Smooth muscle cell (in vitro differentiated cells): ENCODE data around the gene RXRA. TPM values are rescaled to one million over a fixed set of nuclear protein-coding genes. Genes with fewer than 3 reads are reported as not detected.

ENCODE experiments used
- DNase-seq: peaks from one replicate; lab custom pipeline; 2025; ENCODE audit not compliant: unreplicated experiment; lab: John Stamatoyannopoulos, UW
- H2AFZ ChIP-seq: fragments of 200-600 bp; sonication (generic); 2 replicates; pipeline ENCODE4 v1.6.0; 2016; ENCODE audit warnings: antibody characterized with exemption, low read depth, mild to moderate bottlenecking
- H3F3A ChIP-seq: fragments of 200-600 bp; sonication (generic); 2 replicates; pipeline ENCODE4 v1.6.0; 2017; ENCODE audit warnings: antibody characterized with exemption, low read depth
- H3K27ac ChIP-seq: fragments of 200-600 bp; sonication (generic); 2 replicates; pipeline ENCODE4 v1.5.1; 2016; ENCODE audit warnings: low read depth, mild to moderate bottlenecking
- H3K27me3 ChIP-seq: fragments of 200-600 bp; sonication (generic); 2 replicates; pipeline ENCODE4 v1.6.1; 2016; ENCODE audit warnings: low read depth, mild to moderate bottlenecking
- H3K36me3 ChIP-seq: fragments of 200-600 bp; sonication (generic); 2 replicates; pipeline ENCODE4 v1.5.1; 2016; ENCODE audit warnings: low read depth
- H3K4me1 ChIP-seq: fragments of 200-600 bp; sonication (generic); 2 replicates; pipeline ENCODE4 v1.5.1; 2016; ENCODE audit warnings: low read depth
- H3K4me2 ChIP-seq: fragments of 200-600 bp; sonication (generic); 2 replicates; pipeline ENCODE4 v1.6.0; 2016; ENCODE audit warnings: mild to moderate bottlenecking
- H3K4me3 ChIP-seq: fragments of 200-600 bp; sonication (generic); 2 replicates; pipeline ENCODE4 v1.5.1; 2016; ENCODE audit warnings: mild to moderate bottlenecking
- H3K79me2 ChIP-seq: fragments of 200-600 bp; sonication (generic); 2 replicates; pipeline ENCODE4 v1.6.0; 2016; ENCODE audit warnings: low read depth, mild to moderate bottlenecking
- H3K9ac ChIP-seq: fragments of 200-600 bp; sonication (generic); 2 replicates; pipeline ENCODE4 v1.6.0; 2016; ENCODE audit warnings: low read depth
- H3K9me3 ChIP-seq: fragments of 200-600 bp; sonication (generic); replicated peaks from 2 replicates; pipeline ENCODE4 v1.5.1; 2016; ENCODE audit warnings: low read depth
- H4K20me1 ChIP-seq: fragments of 200-600 bp; sonication (generic); 2 replicates; pipeline ENCODE4 v1.6.0; 2016; ENCODE audit warnings: low read depth
- WGBS: methylation state at CpG from one replicate; pipeline ENCODE4 v1.1.7; 2016; ENCODE audit warnings: low lambda C conversion rate; 5-methylcytosine and 5-hydroxymethylcytosine counted together
- polyA plus RNA-seq: library from polyadenylated mRNA; unstranded; fragments of >200 nt; fragmentation: Nextera tagmentation; extraction: Ambion mirVana; gene quantifications from 2 replicates; pipeline ENCODE4 v1.2.1, GENCODE V29; 2016
- total RNA-seq: library from RNA; depleted of rRNA; stranded (reverse); fragments of >200 nt; gene quantifications from 2 replicates; pipeline ENCODE4 v1.2.3, GENCODE V29; 2014
- TF ChIP-seq, protein P1 (sequence below): fragments of 200-600 bp; sonication (generic); IDR thresholded peaks from 2 replicates; pipeline ENCODE4 v1.5.1; 2017; ENCODE audit warnings: borderline replicate concordance, mild to moderate bottlenecking, antibody characterized with exemption; ENCODE audit not compliant: insufficient read depth, poor library complexity, severe bottlenecking

Gene RXRA
- total and polyA plus RNA-seq, 2 experiments from 2014 or later, result 8.9 to 23.1 TPM

DNA sequence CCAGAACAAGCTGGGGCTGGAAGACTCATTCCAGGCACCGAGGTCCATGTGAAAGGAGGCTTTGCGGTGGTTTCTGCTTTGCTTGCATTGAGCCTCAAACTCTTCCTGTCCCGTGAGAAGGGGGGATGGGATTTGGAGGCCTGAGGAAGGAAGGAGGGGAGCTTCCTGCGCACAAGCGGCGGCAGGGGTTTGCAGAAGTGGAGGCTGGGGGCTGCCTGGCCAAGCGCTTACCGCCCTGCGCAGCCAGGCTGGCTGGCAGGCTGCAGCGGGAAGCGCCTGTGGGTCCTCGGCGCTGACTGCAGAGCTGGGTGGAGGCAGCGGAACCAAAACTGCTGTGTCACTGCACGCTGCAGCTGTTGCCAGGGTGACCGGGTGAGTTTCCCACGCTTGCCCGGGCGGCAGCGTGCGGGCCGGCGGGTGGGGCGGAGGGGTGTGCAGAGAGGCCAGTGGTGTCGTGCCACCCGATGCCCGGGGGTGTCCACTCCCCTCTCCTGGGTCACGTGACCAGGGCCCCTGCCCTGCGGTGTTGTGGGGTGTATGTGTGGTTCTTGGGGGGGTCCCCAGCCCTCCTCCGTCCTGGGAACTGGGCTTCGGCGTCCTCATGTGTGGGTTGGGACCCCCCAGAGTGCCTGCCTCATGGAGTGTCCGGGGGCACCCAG, 81.0 kb downstream of the RXRA start:
- H3K36me3 ChIP-seq, result no peaks in the 10 kb centered on the region
- peak overlapping the region; percentile 82 for H3K27ac ChIP-seq
- peaks cover 5% of the 10 kb centered on the region for H3K79me2 ChIP-seq
- peaks cover 8% of the 10 kb centered on the region for H3F3A ChIP-seq
- TF ChIP-seq, protein P1, sequence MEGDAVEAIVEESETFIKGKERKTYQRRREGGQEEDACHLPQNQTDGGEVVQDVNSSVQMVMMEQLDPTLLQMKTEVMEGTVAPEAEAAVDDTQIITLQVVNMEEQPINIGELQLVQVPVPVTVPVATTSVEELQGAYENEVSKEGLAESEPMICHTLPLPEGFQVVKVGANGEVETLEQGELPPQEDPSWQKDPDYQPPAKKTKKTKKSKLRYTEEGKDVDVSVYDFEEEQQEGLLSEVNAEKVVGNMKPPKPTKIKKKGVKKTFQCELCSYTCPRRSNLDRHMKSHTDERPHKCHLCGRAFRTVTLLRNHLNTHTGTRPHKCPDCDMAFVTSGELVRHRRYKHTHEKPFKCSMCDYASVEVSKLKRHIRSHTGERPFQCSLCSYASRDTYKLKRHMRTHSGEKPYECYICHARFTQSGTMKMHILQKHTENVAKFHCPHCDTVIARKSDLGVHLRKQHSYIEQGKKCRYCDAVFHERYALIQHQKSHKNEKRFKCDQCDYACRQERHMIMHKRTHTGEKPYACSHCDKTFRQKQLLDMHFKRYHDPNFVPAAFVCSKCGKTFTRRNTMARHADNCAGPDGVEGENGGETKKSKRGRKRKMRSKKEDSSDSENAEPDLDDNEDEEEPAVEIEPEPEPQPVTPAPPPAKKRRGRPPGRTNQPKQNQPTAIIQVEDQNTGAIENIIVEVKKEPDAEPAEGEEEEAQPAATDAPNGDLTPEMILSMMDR, result no peak
- 19% methylated on average over 28 of the region's 33 CpGs for WGBS
- H3K9me3 ChIP-seq, result no peaks in the 10 kb centered on the region
- H2AFZ ChIP-seq, result no peak overlapping the region
- peaks cover 100% of the 10 kb centered on the region for H4K20me1 ChIP-seq
- peaks cover 17% of the 10 kb centered on the region for H3K4me1 ChIP-seq
- DNase-seq, result peak; percentile 43
- peak overlapping the region; percentile 76 for H3K4me2 ChIP-seq
- peak overlapping the region; percentile 68 for H3K9ac ChIP-seq
- H3K27me3 ChIP-seq, result no peaks in the 10 kb centered on the region
- no peak overlapping the region for H3K4me3 ChIP-seq

DNA sequence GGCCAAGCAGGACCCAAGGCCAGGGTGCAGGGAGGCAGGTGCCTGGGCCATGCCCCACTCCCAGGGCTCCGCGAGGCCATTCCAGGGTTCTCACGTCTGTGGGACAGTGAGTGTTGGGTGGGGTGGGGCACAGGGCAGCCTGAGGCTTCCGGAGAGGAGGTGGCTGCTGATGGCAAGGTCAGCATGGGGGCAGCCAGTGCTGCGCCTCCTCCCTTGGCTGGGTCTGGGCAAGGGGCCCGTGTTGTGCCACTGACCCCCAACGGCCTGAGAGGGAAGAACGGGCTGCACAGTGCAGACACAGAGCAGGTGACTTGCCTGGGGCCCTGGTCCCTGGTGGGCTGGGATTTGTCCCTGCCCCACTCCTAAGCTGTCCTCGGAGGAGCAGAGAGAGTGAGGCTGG, 82.1 kb downstream of the RXRA start:
- no peaks in the 10 kb centered on the region for H3K9me3 ChIP-seq
- no peaks in the 10 kb centered on the region for H3K27me3 ChIP-seq
- 97% methylated on average over 6 of the region's 9 CpGs for WGBS
- TF ChIP-seq, protein P1, result no peak
- H3K4me3 ChIP-seq, result no peak overlapping the region
- no peak overlapping the region for H3K4me2 ChIP-seq
- no peak overlapping the region for H2AFZ ChIP-seq
- H4K20me1 ChIP-seq, result peaks cover 100% of the 10 kb centered on the region
- peaks cover 5% of the 10 kb centered on the region for H3K79me2 ChIP-seq
- no peaks in the 10 kb centered on the region for H3K36me3 ChIP-seq
- no peak overlapping the region for H3K27ac ChIP-seq
- no peak overlapping the region for H3K9ac ChIP-seq
- H3K4me1 ChIP-seq, result peaks cover 17% of the 10 kb centered on the region
- H3F3A ChIP-seq, result peaks cover 8% of the 10 kb centered on the region
- DNase-seq, result no peak

DNA sequence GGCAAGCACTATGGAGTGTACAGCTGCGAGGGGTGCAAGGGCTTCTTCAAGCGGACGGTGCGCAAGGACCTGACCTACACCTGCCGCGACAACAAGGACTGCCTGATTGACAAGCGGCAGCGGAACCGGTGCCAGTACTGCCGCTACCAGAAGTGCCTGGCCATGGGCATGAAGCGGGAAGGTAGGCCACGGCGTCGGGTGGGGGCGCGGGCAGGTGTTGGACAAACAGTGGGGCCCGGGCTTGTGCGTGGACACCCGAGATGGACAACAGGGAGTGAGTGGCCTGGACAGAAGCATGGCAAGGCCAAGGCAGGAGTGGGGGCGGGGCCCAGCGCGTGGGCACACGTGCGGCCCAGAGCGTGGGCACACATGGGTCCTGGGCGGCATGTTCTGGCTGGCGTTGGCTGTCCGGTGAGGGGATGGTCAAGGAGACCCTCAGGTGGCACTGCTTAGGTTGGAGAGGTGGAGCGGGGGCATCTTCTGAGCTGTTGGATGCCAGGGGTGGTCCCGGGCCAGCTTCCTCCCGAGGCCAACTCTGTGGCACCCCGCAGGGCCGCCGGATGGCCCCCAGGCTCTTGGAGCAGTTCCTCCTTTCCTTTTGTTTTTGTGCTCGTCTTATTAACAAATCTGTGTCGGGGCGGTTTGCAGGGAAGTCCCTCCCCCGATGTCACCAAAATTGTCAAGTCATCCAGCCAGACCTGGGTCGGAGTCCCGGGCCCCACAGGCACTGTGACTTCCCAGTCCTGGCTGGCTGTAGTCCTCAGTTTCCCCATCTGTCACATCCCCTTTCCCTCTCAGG, 82.9 kb downstream of the RXRA start:
- TF ChIP-seq, protein P1, result no peak
- Histone ChIP-seq H2AFZ (no peak overlapping the region), H3F3A (peaks cover 8% of the 10 kb centered on the region), H3K9me3 (no peaks in the 10 kb centered on the region), H3K36me3 (no peaks in the 10 kb centered on the region), H3K79me2 (peaks cover 5% of the 10 kb centered on the region), H4K20me1 (peaks cover 100% of the 10 kb centered on the region), H3K9ac (no peak overlapping the region), H3K4me3 (no peak overlapping the region), H3K4me1 (peaks cover 17% of the 10 kb centered on the region), H3K27me3 (no peaks in the 10 kb centered on the region), H3K4me2 (no peak overlapping the region), H3K27ac (no peak overlapping the region)
- 94% methylated on average over 37 of the region's 40 CpGs for WGBS
- no peak for DNase-seq
